UCSD-AML1 (cell line): ENCODE measurements around the gene TSR3.

Experiments used
- DNase-seq: peaks from one replicate; lab custom pipeline; 2025; ENCODE audit not compliant: unreplicated experiment; lab: John Stamatoyannopoulos, UW

TSR3 gene

GRCh38 chr16:1326391-1326790 lies 25.3 kb downstream of the TSR3 start:
- no peak for DNase-seq

DNA sequence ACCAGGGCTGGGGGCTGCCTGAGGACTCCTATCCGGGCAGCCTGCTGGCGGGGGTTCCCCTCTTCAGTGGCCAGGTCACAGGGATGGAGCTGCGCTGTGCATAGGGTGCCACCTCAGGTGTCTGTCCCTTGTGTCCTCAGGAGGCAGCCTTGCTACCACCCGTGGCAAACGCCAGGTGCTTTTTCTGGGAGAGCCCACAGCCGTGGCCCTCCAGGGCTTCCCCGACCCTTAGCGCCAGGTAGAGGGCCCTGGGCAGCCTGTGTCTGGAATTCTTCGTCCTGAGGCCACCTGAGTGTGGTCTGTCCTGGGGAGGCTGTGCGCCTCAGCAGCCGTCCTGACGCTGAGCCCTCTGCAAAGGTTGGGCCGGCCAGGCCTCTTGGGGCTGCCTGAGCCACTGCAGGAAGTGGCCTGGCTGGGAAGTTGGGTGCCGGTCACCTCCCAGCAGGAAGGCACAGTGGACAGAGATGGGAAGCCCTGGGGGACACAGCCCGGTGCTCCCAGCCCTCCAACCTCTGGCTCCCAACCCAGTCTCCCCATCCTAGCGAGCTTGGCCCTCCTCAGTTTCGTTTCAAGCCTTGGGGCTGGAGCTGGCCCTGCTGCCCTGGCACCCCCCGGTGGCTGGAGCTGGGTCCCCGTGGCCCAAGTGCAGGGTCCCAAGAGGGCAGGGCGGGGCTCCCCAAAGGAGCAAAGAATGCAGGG lies 25.9 kb downstream of the TSR3 start:
- no peak for DNase-seq

- no peak for DNase-seq
Observed at GRCh38 chr16:1325261-1325660, 26.4 kb downstream of the TSR3 start.

DNA sequence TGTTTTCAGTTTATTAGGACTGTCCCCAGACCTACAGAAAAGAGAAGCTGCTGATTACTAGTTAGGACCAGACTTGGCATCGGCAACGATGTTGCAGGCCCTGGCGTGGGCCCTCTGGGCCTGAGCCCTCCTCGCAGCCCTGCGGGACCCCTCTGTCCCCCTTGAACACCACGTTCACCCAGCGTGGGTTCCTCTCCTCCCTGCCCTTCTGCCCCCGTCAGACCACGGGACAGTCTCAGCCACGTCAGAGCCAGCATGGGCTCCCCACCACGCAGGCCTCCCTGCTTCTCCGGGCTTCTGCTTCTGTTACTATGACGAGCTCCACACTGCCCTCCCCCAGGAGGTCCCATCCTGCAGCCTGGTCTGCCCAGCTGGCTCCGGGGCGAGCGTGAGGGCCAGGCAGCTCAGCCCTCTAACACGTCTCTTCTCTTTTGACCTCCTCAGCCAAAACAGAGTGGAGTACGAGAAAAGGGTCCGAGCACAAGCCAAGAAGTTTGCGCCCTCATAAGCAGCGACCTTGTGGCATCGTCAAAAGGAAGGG lies 27.3 kb downstream of the TSR3 start:
- DNase-seq, result no peak

DNA sequence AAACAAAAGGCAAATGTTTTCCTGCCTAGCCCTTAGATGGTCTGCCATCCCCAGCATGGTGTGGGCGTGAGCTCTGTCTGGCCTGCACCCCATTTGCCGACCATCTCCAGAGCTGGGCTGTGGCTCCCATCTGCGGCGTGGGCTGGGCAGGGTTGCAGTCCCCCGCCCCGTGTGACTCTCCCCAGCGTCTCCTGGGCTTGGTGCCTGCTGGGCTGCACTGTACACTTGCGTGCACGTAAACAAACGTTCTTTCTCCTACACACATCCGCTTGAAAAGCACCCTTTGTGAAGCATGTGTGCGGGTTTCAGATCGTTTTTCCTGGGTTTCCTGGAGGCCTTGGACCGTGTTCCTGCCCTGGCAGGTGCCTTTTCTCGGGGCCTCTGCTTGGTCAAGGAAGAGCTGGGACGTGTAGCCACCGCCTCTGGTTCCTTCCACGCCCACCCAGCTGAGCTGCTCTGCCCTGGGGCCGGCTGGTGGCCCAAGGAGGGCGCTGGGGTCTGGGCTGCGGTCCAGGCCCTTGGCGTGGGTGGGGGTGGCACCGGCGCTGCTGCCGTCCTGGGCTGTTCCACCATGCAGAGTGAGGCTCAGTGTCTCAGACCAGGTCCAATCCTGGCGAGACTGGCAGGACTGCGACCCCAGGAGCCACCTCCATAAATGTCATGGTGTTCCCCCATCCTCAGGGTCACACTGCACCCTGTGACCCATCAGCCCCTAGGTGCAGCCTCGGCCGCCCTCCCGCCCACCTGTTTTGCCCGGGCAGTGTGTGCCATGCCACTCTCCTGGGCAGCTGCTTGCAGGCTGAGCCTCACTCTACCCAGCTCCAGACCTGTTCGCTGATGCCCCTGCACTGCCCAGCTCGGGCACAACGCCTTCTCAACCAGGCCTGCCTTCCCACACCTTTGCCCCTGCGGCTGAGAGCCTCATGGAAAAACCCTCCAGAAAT lies 28.1 kb downstream of the TSR3 start:
- no peak for DNase-seq

DNA sequence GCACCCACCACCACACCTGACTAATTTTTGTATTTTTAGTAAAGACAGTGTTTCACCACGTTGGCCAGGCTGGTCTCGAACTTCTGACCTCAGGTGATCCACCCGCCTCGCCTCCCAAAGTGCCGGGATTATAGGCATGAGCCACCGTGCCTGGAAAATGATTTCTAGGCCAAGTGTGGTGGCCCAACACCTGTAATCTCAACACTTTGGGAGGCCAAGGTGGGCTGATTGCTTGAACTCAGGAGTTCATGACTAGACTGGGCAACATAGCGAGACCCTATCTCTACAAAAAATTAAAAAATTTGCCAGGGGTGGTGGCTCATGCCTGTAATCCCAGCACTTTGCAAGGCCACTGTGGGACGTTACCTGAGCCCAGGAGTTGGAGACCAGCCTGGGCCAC lies 29.3 kb downstream of the TSR3 start:
- DNase-seq, result no peak

GRCh38 chr16:1320658-1321240 lies 30.9 kb downstream of the TSR3 start:
- no peak for DNase-seq

DNA sequence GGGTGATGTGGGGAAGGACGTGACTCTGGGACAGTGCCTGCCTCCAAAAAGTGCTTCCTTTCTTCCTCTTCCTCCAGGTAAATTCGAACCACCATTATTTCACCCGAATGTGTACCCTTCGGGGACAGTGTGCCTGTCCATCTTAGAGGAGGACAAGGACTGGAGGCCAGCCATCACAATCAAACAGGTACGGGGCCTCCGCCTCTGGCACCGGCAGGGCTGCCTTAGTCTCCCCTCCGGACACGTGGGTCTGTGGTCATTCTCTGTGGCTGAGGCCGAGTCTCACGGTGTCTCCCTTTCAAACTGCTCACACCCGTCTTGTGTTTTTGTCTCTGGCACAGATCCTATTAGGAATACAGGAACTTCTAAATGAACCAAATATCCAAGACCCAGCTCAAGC lies 31.6 kb downstream of the TSR3 start:
- DNase-seq, result no peak

- DNase-seq, result no peak
Observed at GRCh38 chr16:1319041-1319440, 32.6 kb downstream of the TSR3 start.

- no peak for DNase-seq
Observed at GRCh38 chr16:1318268-1318545, 33.5 kb downstream of the TSR3 start.

- no peak for DNase-seq
Observed at GRCh38 chr16:1317479-1318267, 34.0 kb downstream of the TSR3 start.

- no peak for DNase-seq
Observed at GRCh38 chr16:1316033-1316405, 35.7 kb downstream of the TSR3 start.

- DNase-seq, result no peak
Observed at GRCh38 chr16:1315081-1316032, 36.3 kb downstream of the TSR3 start.

DNA sequence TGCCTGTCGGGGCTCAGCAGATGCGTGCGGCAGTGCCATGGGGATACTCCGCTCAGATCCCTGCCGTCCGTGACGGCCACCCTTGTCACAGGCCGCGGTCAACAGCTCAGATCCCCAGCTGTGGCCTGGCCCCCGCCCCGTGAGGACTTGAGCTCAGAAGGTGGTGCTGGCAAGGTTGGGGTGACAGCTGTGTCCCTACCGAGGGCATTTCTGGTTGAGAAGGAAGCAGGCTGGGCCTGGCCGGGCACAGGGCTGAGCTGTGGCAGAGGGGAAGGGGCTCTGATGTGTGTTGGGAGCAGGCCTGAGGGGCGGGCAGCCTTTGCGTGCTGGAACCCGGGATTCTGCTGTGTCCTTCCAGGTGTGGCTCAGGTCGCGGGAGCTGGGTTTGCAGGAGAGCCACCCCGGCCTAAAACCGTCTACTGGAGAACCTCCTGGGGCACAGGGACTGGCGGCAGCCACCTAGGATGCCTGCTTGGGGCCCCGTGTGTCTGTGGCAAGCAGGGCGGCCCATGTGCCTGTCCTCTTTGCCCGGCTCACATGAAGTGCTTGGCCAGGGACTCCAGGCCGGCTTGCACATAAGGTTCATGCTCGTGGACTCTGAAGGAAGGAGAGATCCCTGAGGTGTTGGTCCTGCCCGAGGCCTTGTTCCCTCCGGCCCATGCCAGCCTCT lies 37.1 kb downstream of the TSR3 start:
- no peak for DNase-seq

- DNase-seq, result no peak
Observed at GRCh38 chr16:1313721-1314369, 37.8 kb downstream of the TSR3 start.

DNA sequence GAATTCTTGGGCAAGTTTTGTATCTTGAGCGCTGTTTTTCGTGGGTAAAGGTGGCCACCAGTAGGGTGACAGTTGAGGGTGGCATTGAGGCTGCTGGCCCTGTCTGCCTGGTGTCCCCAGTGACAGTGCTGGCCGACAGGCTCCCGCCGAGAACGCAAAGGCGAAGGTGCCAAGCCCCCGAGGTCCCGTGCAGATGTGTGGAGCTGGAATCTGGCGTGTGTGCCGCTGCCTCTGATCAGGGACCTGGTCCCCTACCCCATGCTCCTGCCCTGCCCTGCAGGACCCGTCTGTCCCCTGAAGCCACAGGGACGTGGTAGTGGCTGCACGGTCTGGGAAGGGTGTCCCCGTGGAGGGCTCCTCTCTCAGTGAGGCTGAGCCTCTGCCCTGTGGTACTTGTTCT lies 38.8 kb downstream of the TSR3 start:
- no peak for DNase-seq

- DNase-seq, result no peak
Observed at GRCh38 chr16:1312467-1312816, 39.2 kb downstream of the TSR3 start.

DNA sequence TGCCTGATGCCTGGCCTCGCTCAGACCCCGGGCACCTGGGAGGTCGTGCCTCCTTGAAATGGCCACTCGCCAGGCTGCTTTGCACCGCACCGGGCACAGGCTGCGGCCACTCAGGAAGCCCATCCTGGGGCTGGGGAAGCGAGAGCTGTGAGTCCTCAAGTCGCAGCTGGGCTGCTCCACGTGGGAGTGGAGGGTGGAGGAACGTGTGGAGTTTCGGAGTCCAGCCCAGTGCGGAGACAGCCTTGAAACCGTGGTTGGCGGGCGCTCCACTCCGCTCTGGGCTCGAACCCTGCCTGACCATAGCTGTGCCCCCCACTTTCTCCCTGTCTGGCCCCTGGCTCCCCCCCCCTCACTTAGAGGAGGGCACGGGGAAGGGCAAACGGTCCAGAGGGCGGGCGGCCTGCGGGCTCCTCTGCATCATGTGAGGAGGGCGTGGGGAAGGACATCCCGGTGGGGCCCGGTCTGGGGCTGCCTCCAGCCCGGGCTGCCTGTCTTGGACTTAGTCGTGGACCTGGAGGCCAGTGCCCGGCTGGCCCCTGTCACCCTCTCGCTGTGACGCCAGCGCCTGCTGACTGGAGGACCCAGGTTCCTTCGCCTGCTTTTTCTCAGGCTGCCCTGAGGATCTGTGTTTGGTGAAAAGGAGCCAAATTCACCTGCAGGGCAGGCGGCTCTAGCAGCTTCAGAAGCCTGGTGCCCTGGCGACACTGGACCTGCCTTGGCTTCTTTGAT lies 39.8 kb downstream of the TSR3 start:
- no peak for DNase-seq
